ENCODE measurements around the gene B4GALNT4.
"Not testable (repeated sequence)": the region's sequence is repeated elsewhere in the genome, so short reads cannot be mapped to it uniquely, and the experiment has no call there.

The B4GALNT4 gene

GRCh38 chr11:369336-370018, at the start of gene B4GALNT4:
B4GALNT4 (plus strand) TSS chr11:369499; CDS start chr11:369804, 305 bp downstream.
- no peak for DNase-seq (ENCODE audit: low read depth, low spot score)

GRCh38 chr11:319888-320273, 49.4 kb upstream of the B4GALNT4 start:
- not testable (repeated sequence) for DNase-seq (ENCODE audit: low read depth, low spot score)

- DNase-seq (ENCODE audit: low read depth, low spot score) = no peak
Observed at GRCh38 chr11:324156-324555, 45.1 kb upstream of the B4GALNT4 start.

- not testable (repeated sequence) for DNase-seq (ENCODE audit: low read depth, low spot score)
Observed at GRCh38 chr11:324593-325517, 44.4 kb upstream of the B4GALNT4 start.

DNA sequence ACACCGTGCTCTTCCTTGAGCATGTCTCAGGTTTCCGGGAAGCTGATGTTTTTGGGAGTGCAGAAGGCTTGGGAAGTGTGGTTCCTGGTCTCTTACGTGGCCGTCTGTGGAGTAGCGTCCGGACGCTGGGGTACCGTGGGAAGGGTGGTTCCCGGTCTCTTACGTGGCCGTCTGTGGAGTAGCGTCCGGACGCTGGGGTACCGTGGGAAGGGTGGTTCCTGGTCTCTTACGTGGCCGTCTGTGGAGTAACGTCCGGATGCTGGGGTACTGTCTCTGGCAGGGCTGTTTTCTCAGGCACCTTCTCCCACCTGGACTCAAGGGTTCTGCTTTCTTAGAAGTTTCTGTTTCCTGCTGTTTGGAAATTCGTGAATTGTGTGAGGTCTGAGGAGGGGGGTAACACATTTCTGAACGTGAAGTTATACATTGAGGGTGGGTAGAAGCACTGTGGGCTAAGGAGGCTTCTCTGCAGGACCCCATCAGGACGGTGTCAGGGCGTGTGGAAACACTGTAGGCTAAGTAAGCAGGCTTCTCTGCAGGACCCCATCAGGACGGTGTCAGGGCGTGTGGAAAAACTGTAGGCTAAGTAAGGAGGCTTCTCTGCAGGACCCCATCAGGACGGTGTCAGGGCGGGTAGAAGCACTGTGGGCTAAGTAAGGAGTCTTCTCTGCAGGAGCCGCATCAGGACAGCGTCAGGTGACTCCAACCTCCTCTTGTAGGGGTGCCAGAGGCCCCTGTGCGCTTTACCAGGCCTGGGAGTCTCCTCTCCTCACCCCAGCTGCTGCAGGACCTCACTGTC, 43.3 kb upstream of the B4GALNT4 start:
- no peak for DNase-seq (ENCODE audit: low read depth, low spot score)

GRCh38 chr11:326592-326841, 42.8 kb upstream of the B4GALNT4 start:
- DNase-seq (ENCODE audit: low read depth, low spot score) = no peak

DNA sequence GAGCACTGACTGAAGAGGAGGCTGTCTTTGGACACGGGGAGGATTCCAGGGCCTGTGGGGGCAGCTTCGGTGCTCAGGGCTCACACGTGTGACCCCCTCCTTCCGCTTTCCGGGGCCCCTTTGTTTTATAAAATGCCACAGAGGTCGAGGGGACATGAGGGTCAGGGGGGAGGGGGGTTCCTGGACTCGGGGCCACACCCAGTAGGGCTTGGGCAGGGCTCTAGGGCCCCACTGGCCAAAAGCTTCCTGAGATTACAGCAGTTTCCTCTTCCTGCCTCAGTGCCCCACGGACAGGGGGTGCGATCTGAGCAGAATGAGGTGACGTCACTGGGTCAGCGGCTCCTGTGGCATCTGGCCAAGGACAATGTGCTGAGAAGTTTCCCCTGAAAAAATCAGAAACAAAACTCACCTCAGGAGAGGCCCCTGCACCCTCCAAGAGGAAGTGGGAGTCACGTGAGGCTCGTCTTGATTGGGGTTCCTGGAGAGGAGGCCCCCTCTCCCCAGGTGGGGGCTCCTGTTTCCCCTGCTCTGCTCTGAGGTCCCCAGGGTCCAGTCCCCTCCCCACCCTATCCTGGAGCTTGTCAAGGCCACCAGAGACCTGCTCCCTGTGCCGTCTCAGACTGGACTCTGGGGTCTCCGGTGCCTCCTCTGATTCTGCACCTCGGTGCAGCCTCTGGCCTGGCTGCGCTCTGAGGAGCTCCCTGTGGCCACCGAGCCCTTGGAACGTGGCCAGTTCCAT, 42.3 kb upstream of the B4GALNT4 start:
- no peak for DNase-seq (ENCODE audit: low read depth, low spot score)

- DNase-seq (ENCODE audit: low read depth, low spot score) = no peak
Observed at GRCh38 chr11:327581-327923, 41.7 kb upstream of the B4GALNT4 start.

- DNase-seq (ENCODE audit: low read depth, low spot score) = no peak
Observed at GRCh38 chr11:328012-328411, 41.3 kb upstream of the B4GALNT4 start.

- DNase-seq (ENCODE audit: low read depth, low spot score) = not testable (repeated sequence)
Observed at GRCh38 chr11:328516-329100, 40.7 kb upstream of the B4GALNT4 start.

DNA sequence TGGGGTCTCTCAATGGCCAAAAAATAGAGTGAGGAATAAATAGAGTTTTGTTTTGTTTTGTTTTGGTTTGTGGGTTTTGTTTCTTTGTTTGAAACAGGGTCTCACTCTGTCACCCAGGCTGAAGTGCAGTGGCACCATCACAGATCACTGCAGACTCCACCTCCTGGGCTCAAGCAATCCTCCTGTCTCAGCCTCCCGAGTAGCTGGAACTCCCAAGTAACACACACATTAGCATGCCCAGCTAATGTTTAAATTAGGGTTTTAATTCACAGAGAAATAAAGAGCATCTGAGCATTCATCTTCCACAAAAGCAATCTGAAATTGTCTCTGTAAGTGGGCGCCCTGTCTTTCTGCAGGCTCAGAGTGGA, 39.4 kb upstream of the B4GALNT4 start:
- DNase-seq (ENCODE audit: low read depth, low spot score) = no peak

GRCh38 chr11:330307-330693, 39.0 kb upstream of the B4GALNT4 start:
- DNase-seq (ENCODE audit: low read depth, low spot score) = no peak

DNA sequence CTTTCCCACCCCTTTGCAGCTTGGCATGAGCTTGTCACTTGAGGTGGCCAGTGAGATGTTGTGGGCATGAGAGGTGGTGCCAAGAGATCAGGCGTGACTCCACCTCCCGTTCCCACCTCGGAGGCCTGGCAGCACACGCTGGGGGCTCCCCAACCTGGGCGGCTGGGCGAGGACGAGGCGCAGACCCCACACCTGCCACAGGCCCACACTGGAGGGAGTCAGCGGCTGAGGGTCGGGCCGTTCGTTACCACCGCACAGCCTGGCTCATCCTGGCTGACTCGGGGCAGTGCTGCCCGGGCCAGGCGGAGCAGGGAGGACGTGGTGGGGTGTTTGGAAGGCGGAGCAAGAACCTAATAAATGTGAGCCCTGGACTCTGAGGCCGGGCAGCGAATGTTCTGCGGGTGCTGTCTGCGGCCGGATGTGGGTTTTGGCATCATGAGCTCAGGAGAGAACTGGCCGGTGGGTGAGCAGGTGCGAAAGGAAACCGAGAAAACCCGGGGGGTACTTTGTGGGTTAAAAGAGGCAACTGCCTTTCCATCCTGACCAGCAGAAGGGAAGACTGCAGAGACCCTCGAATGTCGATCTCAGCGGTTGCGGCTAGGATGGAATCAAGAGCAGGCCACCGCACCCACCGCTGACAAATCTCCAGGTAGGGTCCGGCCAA, 38.5 kb upstream of the B4GALNT4 start:
- no peak for DNase-seq (ENCODE audit: low read depth, low spot score)

DNA sequence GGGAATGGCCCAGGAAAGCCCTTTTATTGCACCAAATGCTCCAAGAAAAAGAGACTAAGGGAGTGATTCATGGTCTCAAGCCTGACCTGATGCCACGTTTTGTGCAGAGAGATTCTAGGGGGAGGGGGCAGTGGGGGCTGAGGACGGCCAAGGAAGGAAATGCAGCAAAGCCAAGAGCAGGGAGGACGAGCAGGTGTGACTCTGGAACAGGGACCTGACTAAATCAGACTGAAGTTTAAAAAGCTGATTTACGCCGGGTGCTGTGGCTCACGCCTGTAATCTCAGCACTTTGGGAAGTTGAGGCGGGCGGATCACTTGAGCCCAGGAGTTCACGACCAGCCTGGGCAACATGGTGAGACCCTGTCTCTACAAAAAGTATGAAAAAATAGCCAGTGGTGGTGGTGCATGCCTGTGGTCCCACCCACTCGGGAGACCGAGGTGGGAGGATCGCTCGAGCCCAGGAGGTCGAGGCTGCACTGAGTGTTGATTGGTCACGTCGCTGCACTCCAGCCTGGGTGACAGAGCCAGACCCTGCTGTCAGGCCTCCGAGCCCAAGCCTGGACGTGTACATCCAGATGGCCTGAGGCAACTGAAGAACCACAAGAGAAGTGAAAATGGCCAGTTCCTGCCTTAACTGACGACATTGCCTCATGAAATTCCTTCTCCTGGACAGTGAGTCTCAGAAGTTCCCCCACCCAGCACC, 37.8 kb upstream of the B4GALNT4 start:
- no peak for DNase-seq (ENCODE audit: low read depth, low spot score)

DNA sequence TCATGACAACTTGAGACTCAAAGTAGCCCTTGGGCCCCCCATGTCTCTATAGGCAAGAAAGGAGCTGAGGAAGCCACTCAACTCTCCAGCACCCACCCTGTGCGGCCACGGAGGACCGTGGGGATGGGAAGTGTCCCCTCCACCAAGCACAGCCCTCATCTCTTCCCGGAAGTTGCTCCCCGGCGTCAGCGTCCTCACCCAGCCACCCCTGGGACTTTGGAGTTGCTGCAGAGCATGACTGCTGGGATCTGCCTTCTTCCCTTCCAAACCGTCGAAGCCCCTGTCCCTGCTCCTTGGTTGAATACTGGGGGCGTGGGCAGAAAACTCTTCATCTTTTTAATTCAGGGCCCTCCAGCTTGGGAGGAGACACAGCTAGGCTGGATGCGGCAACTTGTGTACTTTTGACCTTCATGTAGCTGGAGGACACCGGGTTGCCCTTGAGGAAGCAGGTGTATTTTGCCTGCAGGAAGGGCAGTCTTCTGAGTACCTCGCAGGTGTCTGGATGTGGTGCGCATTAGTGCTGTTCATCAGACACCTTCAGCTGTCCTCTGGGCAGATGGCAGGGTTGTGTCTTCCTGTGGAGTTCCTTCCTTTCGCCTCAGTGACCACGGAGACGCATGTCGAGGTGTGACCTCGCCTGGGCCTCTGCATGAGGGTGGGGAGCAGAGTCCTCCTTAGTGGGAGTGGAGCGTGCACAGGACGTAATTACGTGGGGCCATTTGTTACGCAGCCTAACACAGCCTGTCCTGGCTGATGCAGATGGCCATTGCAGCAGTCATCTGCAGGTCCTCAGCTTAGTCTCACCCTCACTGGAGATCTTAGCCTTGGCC, 36.4 kb upstream of the B4GALNT4 start:
- DNase-seq (ENCODE audit: low read depth, low spot score) = no peak

DNA sequence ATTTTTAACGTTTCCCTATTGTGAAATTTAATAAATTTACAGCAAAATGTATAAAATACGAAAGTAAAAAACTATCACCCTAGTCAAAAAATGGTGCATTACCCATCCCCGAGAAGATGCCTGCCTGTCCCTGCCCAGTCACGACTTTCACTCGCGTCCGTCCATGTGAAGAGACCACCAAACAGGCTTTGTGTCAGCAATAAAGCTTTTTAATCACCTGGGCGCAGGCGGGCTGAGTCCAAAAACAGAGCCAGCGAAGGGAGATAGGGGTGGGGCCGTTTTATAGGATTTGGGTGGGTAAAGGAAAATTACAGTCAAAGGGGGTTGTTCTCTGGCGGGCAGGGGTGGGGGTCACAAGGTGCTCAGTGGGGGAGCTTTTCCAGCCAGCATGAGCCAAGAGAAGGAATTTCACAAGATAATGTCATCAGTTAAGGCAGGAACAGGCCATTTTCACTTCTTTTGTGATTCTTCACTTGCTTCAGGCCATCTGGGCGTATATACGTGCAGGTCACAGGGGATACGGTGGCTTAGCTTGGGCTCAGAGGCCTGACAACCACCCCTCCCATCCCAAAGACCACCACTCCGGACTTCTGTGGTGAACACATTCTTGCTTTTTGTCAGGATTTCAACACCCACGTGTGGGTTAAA, 35.6 kb upstream of the B4GALNT4 start:
- not testable (repeated sequence) for DNase-seq (ENCODE audit: low read depth, low spot score)

- no peak for DNase-seq (ENCODE audit: low read depth, low spot score)
Observed at GRCh38 chr11:334264-334994, 34.9 kb upstream of the B4GALNT4 start.
